Measurements from ENCODE around the gene FAM167B.
"Not testable (repeated sequence)": the region's sequence is repeated elsewhere in the genome, so short reads cannot be mapped to it uniquely, and the experiment has no call there.

Gene FAM167B

DNA sequence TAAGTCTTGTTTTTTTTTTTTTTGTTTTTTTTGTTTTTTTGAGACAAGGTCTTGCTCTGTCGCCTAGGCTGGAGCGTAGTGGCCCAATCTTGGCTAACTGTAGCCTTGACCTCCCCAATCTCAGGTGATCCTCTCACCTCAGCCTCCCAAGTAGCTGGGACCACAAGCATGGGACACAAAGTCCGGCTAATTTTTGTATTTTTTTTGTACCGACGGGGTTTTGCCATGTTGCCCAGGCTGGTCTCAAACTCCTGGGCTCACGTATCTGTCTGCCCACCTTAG, 10.1 kb downstream of the FAM167B start:
- H3K4me1 ChIP-seq (ENCODE audit: low read length) = peaks cover 29% of the 10 kb centered on the region
- no peak overlapping the region for H2AFZ ChIP-seq (ENCODE audit: low read depth, low read length)
- H4K20me1 ChIP-seq (ENCODE audit: insufficient read depth, low read length) = no peaks in the 10 kb centered on the region
- no peaks in the 10 kb centered on the region for H3K9me3 ChIP-seq (ENCODE audit: insufficient read depth, low read length)
- H3K9ac ChIP-seq (ENCODE audit: low read length) = no peak overlapping the region
- H3K27ac ChIP-seq (ENCODE audit: low read length) = no peak overlapping the region
- H3K36me3 ChIP-seq (replicated peaks; ENCODE audit: low read depth, low read length) = no peaks in the 10 kb centered on the region
- H3K27me3 ChIP-seq (ENCODE audit: low read depth, low read length) = no peaks in the 10 kb centered on the region
- H3K4me3 ChIP-seq (ENCODE audit: low read length) = no peak overlapping the region
- H3K79me2 ChIP-seq (ENCODE audit: low read length) = no peaks in the 10 kb centered on the region
- TF ChIP-seq EZH2phosphoT487 (IDR thresholded peaks at IDR 0.05; ENCODE audit: low read depth) = no peak
- TF ChIP-seq, protein P1, sequence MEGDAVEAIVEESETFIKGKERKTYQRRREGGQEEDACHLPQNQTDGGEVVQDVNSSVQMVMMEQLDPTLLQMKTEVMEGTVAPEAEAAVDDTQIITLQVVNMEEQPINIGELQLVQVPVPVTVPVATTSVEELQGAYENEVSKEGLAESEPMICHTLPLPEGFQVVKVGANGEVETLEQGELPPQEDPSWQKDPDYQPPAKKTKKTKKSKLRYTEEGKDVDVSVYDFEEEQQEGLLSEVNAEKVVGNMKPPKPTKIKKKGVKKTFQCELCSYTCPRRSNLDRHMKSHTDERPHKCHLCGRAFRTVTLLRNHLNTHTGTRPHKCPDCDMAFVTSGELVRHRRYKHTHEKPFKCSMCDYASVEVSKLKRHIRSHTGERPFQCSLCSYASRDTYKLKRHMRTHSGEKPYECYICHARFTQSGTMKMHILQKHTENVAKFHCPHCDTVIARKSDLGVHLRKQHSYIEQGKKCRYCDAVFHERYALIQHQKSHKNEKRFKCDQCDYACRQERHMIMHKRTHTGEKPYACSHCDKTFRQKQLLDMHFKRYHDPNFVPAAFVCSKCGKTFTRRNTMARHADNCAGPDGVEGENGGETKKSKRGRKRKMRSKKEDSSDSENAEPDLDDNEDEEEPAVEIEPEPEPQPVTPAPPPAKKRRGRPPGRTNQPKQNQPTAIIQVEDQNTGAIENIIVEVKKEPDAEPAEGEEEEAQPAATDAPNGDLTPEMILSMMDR (IDR thresholded peaks at IDR 0.05; ENCODE audit: low read depth, low read length) = no peak
- no peak overlapping the region for H3K4me2 ChIP-seq (ENCODE audit: low read length)

DNA sequence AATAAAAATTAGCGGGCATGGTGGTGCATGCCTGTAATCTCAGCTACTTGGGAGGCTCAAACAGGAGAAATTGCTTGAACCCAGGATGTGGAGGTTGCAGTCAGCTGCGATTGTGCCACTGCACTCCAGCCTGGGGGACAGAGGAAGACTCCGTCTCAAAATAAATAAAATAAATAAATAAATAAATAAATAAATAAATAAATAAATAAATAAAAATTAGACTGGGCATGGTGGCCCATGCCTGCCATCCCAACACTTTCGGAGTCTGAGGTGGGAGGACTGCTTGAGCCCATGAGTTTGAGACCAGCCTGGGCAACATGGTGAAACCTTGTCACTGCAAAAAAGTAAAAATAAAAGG, 16.2 kb downstream of the FAM167B start:
- H3K4me2 ChIP-seq (ENCODE audit: low read length); H3K9ac ChIP-seq (ENCODE audit: low read length); H4K20me1 ChIP-seq (ENCODE audit: insufficient read depth, low read length); H3K79me2 ChIP-seq (ENCODE audit: low read length); H3K9me3 ChIP-seq (ENCODE audit: insufficient read depth, low read length); H3K27ac ChIP-seq (ENCODE audit: low read length); H2AFZ ChIP-seq (ENCODE audit: low read depth, low read length); H3K27me3 ChIP-seq (ENCODE audit: low read depth, low read length); H3K4me3 ChIP-seq (ENCODE audit: low read length); H3K36me3 ChIP-seq (replicated peaks; ENCODE audit: low read depth, low read length): not testable (repeated sequence)
- H3K4me1 ChIP-seq (ENCODE audit: low read length) = peaks cover 13% of the 10 kb centered on the region; the same call in 1 of the 2 replicates

DNA sequence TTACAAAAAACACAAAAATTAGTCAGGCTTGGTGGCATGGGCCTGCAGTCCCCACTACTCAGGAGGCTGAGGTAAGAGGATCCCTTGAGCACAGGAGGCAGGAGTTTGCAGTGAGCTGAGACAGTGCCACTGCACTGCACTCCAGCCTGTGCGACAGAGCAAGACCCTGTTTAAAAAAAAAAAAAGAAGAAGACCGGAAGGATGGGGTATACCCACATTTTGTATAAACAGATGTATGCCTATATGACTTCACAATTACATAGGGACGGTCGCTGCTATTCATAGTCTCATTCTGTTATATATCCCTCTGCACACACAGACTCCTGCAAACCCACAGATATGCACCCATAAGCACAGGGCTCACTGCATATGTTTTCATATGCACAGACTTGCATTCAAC, 16.7 kb downstream of the FAM167B start:
- no peak overlapping the region for H2AFZ ChIP-seq (ENCODE audit: low read depth, low read length)
- no peaks in the 10 kb centered on the region for H3K36me3 ChIP-seq (replicated peaks; ENCODE audit: low read depth, low read length)
- no peak overlapping the region for H3K4me3 ChIP-seq (ENCODE audit: low read length)
- H3K4me1 ChIP-seq (ENCODE audit: low read length) = peaks cover 13% of the 10 kb centered on the region; the same call in 1 of the 2 replicates
- TF ChIP-seq, protein P1 (IDR thresholded peaks at IDR 0.05; ENCODE audit: low read depth, low read length) = no peak
- no peak for TF ChIP-seq EZH2phosphoT487 (IDR thresholded peaks at IDR 0.05; ENCODE audit: low read depth)
- H3K27me3 ChIP-seq (ENCODE audit: low read depth, low read length) = no peaks in the 10 kb centered on the region
- no peak overlapping the region for H3K9ac ChIP-seq (ENCODE audit: low read length)
- H3K79me2 ChIP-seq (ENCODE audit: low read length) = no peaks in the 10 kb centered on the region
- no peak overlapping the region for H3K4me2 ChIP-seq (ENCODE audit: low read length)
- no peak overlapping the region for H3K27ac ChIP-seq (ENCODE audit: low read length)
- H4K20me1 ChIP-seq (ENCODE audit: insufficient read depth, low read length) = no peaks in the 10 kb centered on the region
- no peaks in the 10 kb centered on the region for H3K9me3 ChIP-seq (ENCODE audit: insufficient read depth, low read length)

DNA sequence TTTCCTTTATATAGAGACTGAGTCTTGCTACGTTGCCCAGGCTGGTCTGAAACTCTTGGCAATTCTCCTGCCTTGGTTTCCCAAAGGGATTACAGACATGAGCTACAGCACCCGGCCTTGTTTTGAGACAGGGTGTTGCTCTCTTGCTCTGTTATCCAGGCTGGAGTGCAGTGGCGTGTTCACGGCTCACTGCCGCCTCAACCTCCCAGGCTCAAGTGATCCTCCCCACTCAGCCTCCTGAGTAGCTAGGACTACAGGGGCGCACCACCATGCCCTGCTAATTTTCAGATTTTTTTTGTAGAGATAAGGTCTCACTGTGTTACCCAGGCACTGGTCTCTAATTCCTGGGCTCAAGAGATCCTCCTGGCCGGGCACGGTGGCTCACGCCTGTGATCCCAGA, 18.8 kb downstream of the FAM167B start:
- Histone ChIP-seq H3K27me3 (ENCODE audit: low read depth, low read length) (no peaks in the 10 kb centered on the region), H2AFZ (ENCODE audit: low read depth, low read length) (no peak overlapping the region), H4K20me1 (ENCODE audit: insufficient read depth, low read length) (no peaks in the 10 kb centered on the region), H3K4me2 (ENCODE audit: low read length) (no peak overlapping the region), H3K27ac (ENCODE audit: low read length) (no peak overlapping the region), H3K4me1 (ENCODE audit: low read length) (peaks cover 13% of the 10 kb centered on the region; the same call in 1 of the 2 replicates), H3K4me3 (ENCODE audit: low read length) (no peak overlapping the region), H3K9ac (ENCODE audit: low read length) (no peak overlapping the region), H3K36me3 (replicated peaks; ENCODE audit: low read depth, low read length) (no peaks in the 10 kb centered on the region), H3K9me3 (ENCODE audit: insufficient read depth, low read length) (no peaks in the 10 kb centered on the region), H3K79me2 (ENCODE audit: low read length) (no peaks in the 10 kb centered on the region)
- no peak for TF ChIP-seq EZH2phosphoT487 (IDR thresholded peaks at IDR 0.05; ENCODE audit: low read depth)
- TF ChIP-seq, protein P1 (IDR thresholded peaks at IDR 0.05; ENCODE audit: low read depth, low read length) = no peak

All from OCI-LY3 (cell line).